Right lobe of liver (tissue), 6 donors: ENCODE results near the gene CAP2. TPM values are rescaled to one million over a fixed set of nuclear protein-coding genes. Genes with fewer than 3 reads are reported as not detected.
A peak's percentile ranks its signal among the peaks of the same experiment; 100 is the strongest.

Source experiments
- ATAC-seq, 4 donors: fragments of 200-7000 bp; cut with Tn5 transposase; one replicate each; pipeline ENCODE4 v1.9.1; 2020; ENCODE audit warnings: mild to moderate bottlenecking in 4 of 4, moderate library complexity in 4 of 4
- DNase-seq, 3 donors: peaks; one replicate each; pipeline ENCODE4 v3.0.0-alpha.2; 2020
- H3K27ac ChIP-seq, 3 donors: fragments of 200-600 bp; one replicate each; pipeline ENCODE4 v1.8.0; 2022
- H3K27me3 ChIP-seq, 2 donors: fragments of 200-600 bp; one replicate each; pipeline ENCODE4 v1.8.0; 2022
- H3K36me3 ChIP-seq, 4 donors: fragments of 200-600 bp; sonication (generic) in 1 of 4; one replicate each; pipeline versions ENCODE4 v1.5.1 to v1.8.0; 2017 to 2022; ENCODE audit warnings: control low read depth in 1 of 4
- H3K4me1 ChIP-seq, 4 donors: fragments of 200-600 bp; sonication (generic) in 1 of 4; one replicate each; pipeline versions ENCODE4 v1.5.1 to v1.8.0; 2017 to 2022; ENCODE audit warnings: control low read depth in 1 of 4
- H3K4me3 ChIP-seq, 3 donors: fragments of 200-600 bp; one replicate each; pipeline ENCODE4 v1.8.0; 2022
- H3K9me3 ChIP-seq, 4 donors: fragments of 200-600 bp; sonication (generic) in 1 of 4; one replicate each; pipeline versions ENCODE4 v1.5.1 to v1.8.0; 2017 to 2022; ENCODE audit warnings: control low read depth in 1 of 4
- POLR2A ChIP-seq: fragments of 450-650 bp; IDR thresholded peaks from one replicate; pipeline ENCODE4 v1.6.1; 2017; ENCODE audit warnings: antibody characterized with exemption, mild to moderate bottlenecking
- WGBS: methylation state at CpG from one replicate; pipeline ENCODE4 v1.1.6; 2018; ENCODE audit warnings: low coverage, low lambda C conversion rate; ENCODE audit not compliant: insufficient coverage; ENCODE audit errors: missing lambda C conversion rate; 5-methylcytosine and 5-hydroxymethylcytosine counted together
- intact Hi-C, 2 donors: fragments of 100-400 bp; cut with DNase I; formaldehyde crosslinking; loops; one replicate each; pipeline versions ENCODE4 v1.11.2 to v1.14.1; 2022
- total RNA-seq, 6 experiments: library from RNA; depleted of rRNA in 2 of 6; stranded (reverse); fragments of >200 nt in 2 of 6; fragmentation: NEBNext Ultra II Directional in 3 of 6; extraction: Animal tissue kit (Norgen Biotek cat#: 25700) in 3 of 6; gene quantifications; one replicate each; pipeline versions ENCODE4 v1.1.0 to v1.2.4, GENCODE V29; 2016 to 2023
- TF ChIP-seq, protein P1 (sequence below), 4 donors: fragments of 200-600 bp in 3 of 4; fragments of 450-650 bp in 1 of 4; IDR thresholded peaks; one replicate each; pipeline versions ENCODE4 v1.5.1 to v1.8.0; 2016 to 2022; ENCODE audit warnings: antibody characterized with exemption in 4 of 4, mild to moderate bottlenecking in 2 of 4
- donor health status: DM: no; HTN: yes; CAD: no.
- donor health status: DM: no; HTN: no; CAD: no.
- donor health status: DM: no; HTN: no; CAD: no.
- donor health status: DM: no; HTN: yes; CAD: no.
- donor health status: DM: no; HTN: yes; CAD: no.

Gene CAP2
- total RNA-seq, 6 experiments from 2014 or later: 2.1 to 7.4 (median 6.1) TPM

DNA sequence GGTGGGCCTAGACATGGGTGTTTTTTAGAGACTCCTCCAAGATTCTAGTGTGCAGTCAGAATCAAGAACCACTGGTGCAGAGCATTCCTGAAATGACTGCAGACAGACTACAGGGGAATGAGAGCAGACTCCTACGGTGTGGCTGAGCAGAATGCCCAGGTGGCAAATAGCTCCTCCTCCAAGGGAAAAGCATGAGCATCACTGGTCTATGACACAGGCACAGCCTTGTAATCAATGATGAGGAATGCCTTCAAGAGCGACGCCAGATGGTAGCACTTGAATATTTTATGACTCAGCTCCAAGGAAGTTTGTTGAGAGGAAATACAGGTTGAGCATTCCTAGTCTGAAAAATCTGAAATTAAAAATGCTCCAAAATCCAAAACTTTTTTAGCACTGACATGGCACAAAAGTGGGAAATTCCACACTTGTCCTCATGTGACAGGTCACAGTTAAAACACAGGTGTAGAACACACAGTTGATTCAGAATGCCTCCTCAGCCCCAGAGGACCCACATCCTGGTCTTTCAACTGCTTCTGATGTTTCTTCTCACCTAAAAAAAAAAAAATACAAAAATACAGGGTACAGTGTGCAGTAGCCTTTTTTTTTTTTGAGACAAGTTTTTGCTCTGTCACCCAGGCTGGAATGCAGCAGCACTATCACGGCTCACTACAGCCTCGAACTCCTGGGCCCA is 196.2 kb downstream of the CAP2 start:
- no peak for DNase-seq
- TF ChIP-seq, protein P1, sequence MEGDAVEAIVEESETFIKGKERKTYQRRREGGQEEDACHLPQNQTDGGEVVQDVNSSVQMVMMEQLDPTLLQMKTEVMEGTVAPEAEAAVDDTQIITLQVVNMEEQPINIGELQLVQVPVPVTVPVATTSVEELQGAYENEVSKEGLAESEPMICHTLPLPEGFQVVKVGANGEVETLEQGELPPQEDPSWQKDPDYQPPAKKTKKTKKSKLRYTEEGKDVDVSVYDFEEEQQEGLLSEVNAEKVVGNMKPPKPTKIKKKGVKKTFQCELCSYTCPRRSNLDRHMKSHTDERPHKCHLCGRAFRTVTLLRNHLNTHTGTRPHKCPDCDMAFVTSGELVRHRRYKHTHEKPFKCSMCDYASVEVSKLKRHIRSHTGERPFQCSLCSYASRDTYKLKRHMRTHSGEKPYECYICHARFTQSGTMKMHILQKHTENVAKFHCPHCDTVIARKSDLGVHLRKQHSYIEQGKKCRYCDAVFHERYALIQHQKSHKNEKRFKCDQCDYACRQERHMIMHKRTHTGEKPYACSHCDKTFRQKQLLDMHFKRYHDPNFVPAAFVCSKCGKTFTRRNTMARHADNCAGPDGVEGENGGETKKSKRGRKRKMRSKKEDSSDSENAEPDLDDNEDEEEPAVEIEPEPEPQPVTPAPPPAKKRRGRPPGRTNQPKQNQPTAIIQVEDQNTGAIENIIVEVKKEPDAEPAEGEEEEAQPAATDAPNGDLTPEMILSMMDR (IDR thresholded peaks at IDR 0.05): no peak
- no peak for TF ChIP-seq POLR2A
- WGBS: 84% methylated on average over 4 of the region's 5 CpGs
- Histone ChIP-seq H3K4me1 (peaks cover 0 to 6% (median 0%) of the 10 kb centered on the region in 4 donors), H3K27ac (no peak overlapping the region), H3K36me3 (no peaks in the 10 kb centered on the region), H3K9me3 (no peaks in the 10 kb centered on the region), H3K27me3 (no peaks in the 10 kb centered on the region), H3K4me3 (no peak overlapping the region)
- no peak for ATAC-seq
- intact Hi-C loops: loop anchor here in 1 of 2 donors (5.0 kb wide), 1 partner anchor 208 kb away; no protein-coding TSS in a partner anchor

- peak; percentile 20 to 58 (median 40) for ATAC-seq
- DNase-seq: no peak
- no peaks in the 10 kb centered on the region for H3K4me1 ChIP-seq
- H3K27ac ChIP-seq: no peak overlapping the region
- TF ChIP-seq POLR2A: no peak
- TF ChIP-seq, protein P1 (IDR thresholded peaks at IDR 0.05): no peak
- no peaks in the 10 kb centered on the region for H3K9me3 ChIP-seq
- 64% methylated on average over 1 of the region's 1 CpG for WGBS
- H3K27me3 ChIP-seq: no peaks in the 10 kb centered on the region
- intact Hi-C loops: no loop called here
- no peaks in the 10 kb centered on the region for H3K36me3 ChIP-seq
- H3K4me3 ChIP-seq: no peak overlapping the region
These were observed 197.9 kb downstream of the CAP2 start for GRCh38 chr6:17591287-17591686.

- Histone ChIP-seq H3K27me3 (no peaks in the 10 kb centered on the region), H3K27ac (no peak overlapping the region), H3K4me3 (no peak overlapping the region), H3K36me3 (no peaks in the 10 kb centered on the region), H3K4me1 (no peaks in the 10 kb centered on the region), H3K9me3 (no peaks in the 10 kb centered on the region)
- DNase-seq (no peak), ATAC-seq (no peak)
- no peak for TF ChIP-seq POLR2A
- TF ChIP-seq, protein P1 (IDR thresholded peaks at IDR 0.05): no peak
- intact Hi-C loops: no loop called here
These were observed 199.9 kb downstream of the CAP2 start for GRCh38 chr6:17593246-17593645.

GRCh38 chr6:17596085-17596484 is 202.7 kb downstream of the CAP2 start:
- Histone ChIP-seq H3K27me3 (no peaks in the 10 kb centered on the region), H3K36me3 (no peaks in the 10 kb centered on the region), H3K9me3 (no peaks in the 10 kb centered on the region), H3K4me3 (no peak overlapping the region), H3K4me1 (no peaks in the 10 kb centered on the region), H3K27ac (no peak overlapping the region)
- ATAC-seq (no peak), DNase-seq (no peak)
- TF ChIP-seq, protein P1 (IDR thresholded peaks at IDR 0.05): no peak
- no peak for TF ChIP-seq POLR2A
- intact Hi-C loops: no loop called here
- 88% methylated on average over 3 of the region's 3 CpGs for WGBS
